Neural cell (in vitro differentiated cells): Measurements from ENCODE around the gene CAMK1D. TPM values are rescaled to one million over a fixed set of nuclear protein-coding genes. Genes with fewer than 3 reads are reported as not detected.

Source experiments
- H2AFZ ChIP-seq: fragments of 200-600, 300-800 bp; sonication (generic), shearing (Covaris generic); 2 replicates; pipeline ENCODE4 v1.6.0; 2014; ENCODE audit warnings: low read depth, mild to moderate bottlenecking, antibody characterized with exemption, low read length, moderate library complexity
- H3F3A ChIP-seq: fragments of 200-600 bp; shearing (Covaris generic); 2 replicates; pipeline ENCODE4 v1.6.1; 2016; ENCODE audit warnings: mild to moderate bottlenecking, moderate library complexity, mixed read lengths, antibody characterized with exemption, low read length; ENCODE audit not compliant: insufficient read depth, poor library complexity, severe bottlenecking
- H3K27ac ChIP-seq: fragments of 200-600, 300-800 bp; sonication (generic), shearing (Covaris generic); 2 replicates; pipeline ENCODE4 v1.5.1; 2014; ENCODE audit warnings: mild to moderate bottlenecking, low read length, moderate library complexity
- H3K27me3 ChIP-seq: fragments of 300-800, 200-600 bp; sonication (generic), shearing (Covaris generic); 2 replicates; pipeline ENCODE4 v1.6.0; 2014; ENCODE audit warnings: mild to moderate bottlenecking, low read depth, low read length, moderate library complexity; ENCODE audit not compliant: insufficient read depth
- H3K36me3 ChIP-seq: fragments of 300-800, 200-600 bp; sonication (generic), shearing (Covaris generic); 2 replicates; pipeline ENCODE4 v1.5.1; 2014; ENCODE audit warnings: mild to moderate bottlenecking, antibody characterized with exemption, low read length, moderate library complexity; ENCODE audit not compliant: insufficient read depth
- H3K4me2 ChIP-seq: fragments of 300-800, 200-600 bp; sonication (generic), shearing (Covaris generic); 2 replicates; pipeline ENCODE4 v1.6.0; 2014; ENCODE audit warnings: mild to moderate bottlenecking, low read length
- H3K4me3 ChIP-seq: fragments of 300-800, 200-600 bp; sonication (generic), shearing (Covaris generic); 2 replicates; pipeline ENCODE4 v1.5.1; 2014; ENCODE audit warnings: mild to moderate bottlenecking, low read length, moderate library complexity
- H3K79me2 ChIP-seq: fragments of 200-600 bp; shearing (Covaris generic); replicated peaks from 2 replicates; pipeline ENCODE4 v1.6.0; 2014; ENCODE audit warnings: mild to moderate bottlenecking, low read length, moderate library complexity; ENCODE audit not compliant: insufficient read depth
- H3K9ac ChIP-seq: fragments of 300-800, 200-600 bp; sonication (generic), shearing (Covaris generic); 2 replicates; pipeline ENCODE4 v1.6.1; 2016; ENCODE audit warnings: mild to moderate bottlenecking, low read length, mixed read lengths
- H3K9me2 ChIP-seq: fragments of 200-600 bp; shearing (Covaris generic); 2 replicates; pipeline ENCODE4 v1.6.1; 2016; ENCODE audit warnings: mild to moderate bottlenecking, low read length, mixed read lengths; ENCODE audit not compliant: insufficient read depth
- H3K9me3 ChIP-seq: fragments of 200-600, 300-800 bp; sonication (generic), shearing (Covaris generic); 2 replicates; pipeline ENCODE4 v1.6.1; 2016; ENCODE audit warnings: mild to moderate bottlenecking, mixed run types, low read length, moderate library complexity, mixed read lengths
- H4K20me1 ChIP-seq: fragments of 200-600 bp; shearing (Covaris generic); 2 replicates; pipeline ENCODE4 v1.6.1; 2016; ENCODE audit warnings: mild to moderate bottlenecking, mixed run types; ENCODE audit not compliant: insufficient read depth
- CTCF ChIP-seq: fragments of 450-650 bp; IDR thresholded peaks from 2 replicates; pipeline ENCODE4 v1.5.1; 2014; ENCODE audit warnings: antibody characterized with exemption, mild to moderate bottlenecking, moderate library complexity; ENCODE audit not compliant: poor library complexity, severe bottlenecking
- EP300 ChIP-seq: fragments of 450-650 bp; conservative IDR thresholded peaks from 2 replicates; pipeline ENCODE4 v1.6.1; 2014; ENCODE audit warnings: antibody characterized with exemption, mild to moderate bottlenecking, moderate library complexity; ENCODE audit not compliant: poor library complexity, severe bottlenecking
- EZH2 ChIP-seq: fragments of 200-600, 300-800 bp; shearing (Covaris generic), sonication (generic); IDR thresholded peaks from 2 replicates; pipeline ENCODE4 v1.6.1; 2014; ENCODE audit warnings: antibody characterized with exemption, low read length, borderline replicate concordance, mild to moderate bottlenecking; ENCODE audit not compliant: insufficient read depth, poor library complexity, severe bottlenecking
- MXI1 ChIP-seq: fragments of 450-650 bp; conservative IDR thresholded peaks from 2 replicates; pipeline ENCODE4 v1.6.1; 2014; ENCODE audit warnings: antibody characterized with exemption, mild to moderate bottlenecking; ENCODE audit not compliant: poor library complexity, severe bottlenecking
- POLR2AphosphoS5 ChIP-seq: IDR thresholded peaks from 2 replicates; pipeline ENCODE4 v1.6.1; 2012
- RAD21 ChIP-seq: fragments of 450-650 bp; conservative IDR thresholded peaks from 2 replicates; pipeline ENCODE4 v1.6.1; 2014; ENCODE audit warnings: antibody characterized with exemption, mild to moderate bottlenecking, moderate library complexity
- REST ChIP-seq: IDR thresholded peaks from 2 replicates; pipeline ENCODE4 v1.6.1; 2012; ENCODE audit warnings: borderline replicate concordance
- SMC3 ChIP-seq: fragments of 450-650 bp; conservative IDR thresholded peaks from 2 replicates; pipeline ENCODE4 v1.6.1; 2014; ENCODE audit warnings: antibody characterized with exemption, mild to moderate bottlenecking, moderate library complexity; ENCODE audit not compliant: poor library complexity
- TAF1 ChIP-seq: IDR thresholded peaks from 2 replicates; pipeline ENCODE4 v1.6.1; 2012; ENCODE audit warnings: low read depth
- polyA plus RNA-seq: library from polyadenylated mRNA; depleted of rRNA; stranded (reverse); fragments of >200 nt; gene quantifications from 2 replicates; pipeline ENCODE4 v1.2.3, GENCODE V29; 2014

Gene CAMK1D
- polyA plus RNA-seq, 1 donor from 2014 or later, result 13.8 TPM

GRCh38 chr10:12819656-12820055 lies 470.3 kb downstream of the CAMK1D start:
- Histone ChIP-seq H3F3A (no peaks in the 10 kb centered on the region), H2AFZ (no peak overlapping the region), H3K4me2 (no peak overlapping the region), H3K9me2 (no peaks in the 10 kb centered on the region), H3K27ac (no peak overlapping the region), H3K9ac (no peak overlapping the region), H3K4me3 (no peak overlapping the region), H3K27me3 (no peaks in the 10 kb centered on the region), H3K79me2 (no peaks in the 10 kb centered on the region), H3K9me3 (no peaks in the 10 kb centered on the region), H4K20me1 (no peaks in the 10 kb centered on the region), H3K36me3 (peaks cover 2% of the 10 kb centered on the region)
- no peak for TF ChIP-seq EZH2
- TF ChIP-seq POLR2AphosphoS5, result no peak
- TF ChIP-seq TAF1, result no peak
- TF ChIP-seq CTCF, result no peak
- no peak for TF ChIP-seq SMC3
- no peak for TF ChIP-seq EP300
- TF ChIP-seq REST, result no peak
- TF ChIP-seq RAD21, result no peak
- TF ChIP-seq MXI1, result no peak

- Histone ChIP-seq H4K20me1 (no peaks in the 10 kb centered on the region), H3F3A (no peaks in the 10 kb centered on the region), H3K4me2 (no peak overlapping the region), H3K27me3 (no peaks in the 10 kb centered on the region), H3K9me3 (no peaks in the 10 kb centered on the region), H3K79me2 (no peaks in the 10 kb centered on the region), H2AFZ (no peak overlapping the region), H3K9me2 (no peaks in the 10 kb centered on the region), H3K9ac (no peak overlapping the region), H3K36me3 (no peaks in the 10 kb centered on the region), H3K27ac (no peak overlapping the region), H3K4me3 (no peak overlapping the region)
- no peak for TF ChIP-seq SMC3
- TF ChIP-seq TAF1, result no peak
- no peak for TF ChIP-seq RAD21
- no peak for TF ChIP-seq EZH2
- TF ChIP-seq MXI1, result no peak
- TF ChIP-seq REST, result no peak
- TF ChIP-seq EP300, result no peak
- TF ChIP-seq POLR2AphosphoS5, result no peak
- TF ChIP-seq CTCF, result no peak
Measured at GRCh38 chr10:12822126-12822892, 473.0 kb downstream of the CAMK1D start.
